ENCODE results near the gene GPA33. TPM values are rescaled to one million over a fixed set of nuclear protein-coding genes. Genes with fewer than 3 reads are reported as not detected.

Gene GPA33, protein sequence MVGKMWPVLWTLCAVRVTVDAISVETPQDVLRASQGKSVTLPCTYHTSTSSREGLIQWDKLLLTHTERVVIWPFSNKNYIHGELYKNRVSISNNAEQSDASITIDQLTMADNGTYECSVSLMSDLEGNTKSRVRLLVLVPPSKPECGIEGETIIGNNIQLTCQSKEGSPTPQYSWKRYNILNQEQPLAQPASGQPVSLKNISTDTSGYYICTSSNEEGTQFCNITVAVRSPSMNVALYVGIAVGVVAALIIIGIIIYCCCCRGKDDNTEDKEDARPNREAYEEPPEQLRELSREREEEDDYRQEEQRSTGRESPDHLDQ
- total RNA-seq (2014; rRNA removed; shearing (Covaris generic)), result not detected in 2 replicates

DNA sequence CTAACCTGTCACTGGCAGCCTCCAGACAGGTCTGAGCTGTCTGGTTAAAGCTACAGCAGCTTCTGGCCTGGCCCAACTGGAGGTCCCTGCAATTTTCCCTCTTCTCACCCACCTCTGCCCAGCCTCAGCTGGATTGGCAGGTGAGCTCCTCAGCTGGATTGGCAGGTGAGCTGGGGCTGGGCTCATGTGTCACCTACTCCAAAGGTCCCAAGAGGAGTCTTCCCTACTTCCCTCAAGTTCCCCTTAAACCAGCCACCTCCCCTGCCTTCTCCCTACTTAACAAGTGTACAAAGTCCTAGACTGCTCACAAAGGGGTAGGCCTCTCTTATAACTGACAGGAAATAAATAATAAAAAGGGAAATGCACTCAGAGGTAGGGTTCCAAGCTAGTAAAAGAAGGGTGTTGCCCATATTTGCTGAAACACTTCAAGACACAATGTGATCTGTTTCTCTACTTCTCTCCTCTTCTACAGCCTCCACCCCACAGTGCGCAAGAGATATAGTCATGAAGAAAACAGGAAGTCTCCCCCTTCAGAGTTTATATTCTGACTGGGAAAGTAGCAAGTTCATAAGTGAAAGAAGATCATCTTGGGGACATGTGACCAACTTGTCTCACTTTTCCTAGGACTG lies at the start of gene GPA33:
GPA33 (minus strand) TSS at position 64 of the 629 bp plus-strand sequence. CDS start 90 bp downstream, outside the sequence.

DNA sequence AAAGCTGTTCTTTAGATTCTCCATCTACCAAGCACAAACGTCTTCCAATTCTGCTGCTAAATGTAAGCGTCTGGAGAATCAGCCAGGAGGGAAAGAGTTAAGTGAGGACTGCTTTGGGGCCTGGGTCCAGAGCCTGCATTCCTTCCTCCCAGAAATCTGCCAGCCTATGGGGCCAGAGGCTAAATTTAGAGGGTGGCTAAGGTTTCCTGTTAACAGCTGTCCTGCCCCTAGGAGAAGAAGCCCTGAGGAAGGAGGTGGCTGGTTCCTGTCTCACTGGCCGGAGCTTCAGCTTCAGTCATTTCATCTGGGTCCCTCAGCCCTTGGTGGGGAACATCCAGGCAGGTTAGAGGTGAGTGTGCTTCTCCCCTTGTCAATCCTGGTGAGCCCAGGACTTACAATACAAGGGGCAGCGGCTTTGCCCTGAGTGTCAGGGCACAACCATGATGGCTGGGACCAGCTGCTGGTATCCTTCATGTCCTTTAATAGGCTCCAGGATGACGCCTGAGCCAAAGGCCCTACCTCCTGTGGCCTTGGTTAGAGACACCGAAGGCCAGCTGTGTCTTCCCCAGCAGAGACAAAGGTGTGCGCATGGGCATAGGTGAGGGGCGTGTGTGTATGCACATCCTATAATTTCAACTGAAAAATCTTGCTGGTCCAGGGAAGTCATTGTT lies 3.8 kb upstream of the GPA33 start, which contains the start of gene STYXL2:
STYXL2 (plus strand) TSS at position 230 of the 671 bp plus-strand sequence. CDS start 775 bp downstream, outside the sequence.

Small RNAs within 50 kb of the gene (small RNA-seq; reads per million reads assigned to genes)
- gene RNA5SP65, result 1.8 reads per million, percentile 70 among the genes with 10 or more reads in this experiment

Other genes with a start within 250 kb of the GPA33 start
- gene TADA1, start 214.1 kb downstream of the GPA33 start, total RNA-seq (2014; rRNA removed; shearing (Covaris generic)), result 13.7 and 14.1 TPM in 2 replicates
- 0.60 and 0.64 TPM in 2 replicates for gene ILDR2, start 114.8 kb downstream of the GPA33 start, total RNA-seq (2014; rRNA removed; shearing (Covaris generic))
- not detected in 2 replicates for gene MAEL, start 101.1 kb downstream of the GPA33 start, total RNA-seq (2014; rRNA removed; shearing (Covaris generic))
- gene STYXL2, start 3.7 kb upstream of the GPA33 start, total RNA-seq (2014; rRNA removed; shearing (Covaris generic)), result 0.08 TPM in 1 of 2 replicates, not detected in the other
- 17.2 and 17.5 TPM in 2 replicates for gene POU2F1, start 130.5 kb upstream of the GPA33 start, total RNA-seq (2014; rRNA removed; shearing (Covaris generic))